Sciatic nerve (tissue), 2 donors: ENCODE measurements around the gene CHD6. TPM values are rescaled to one million over a fixed set of nuclear protein-coding genes. Genes with fewer than 3 reads are reported as not detected.
A peak's percentile ranks its signal among the peaks of the same experiment; 100 is the strongest.

Source experiments
- ATAC-seq: fragments of 200-7000 bp; cut with Tn5 transposase; one replicate; pipeline ENCODE4 v1.9.1; 2020; ENCODE audit warnings: mild to moderate bottlenecking, moderate library complexity
- DNase-seq: peaks from one replicate; pipeline ENCODE4 v3.0.0-alpha.2; 2020; ENCODE audit warnings: low spot score
- intact Hi-C: fragments of 100-400 bp; cut with DNase I; formaldehyde crosslinking; loops from one replicate; pipeline ENCODE4 v1.14.2; 2022
- total RNA-seq: library from RNA; stranded (reverse); fragmentation: NEBNext Ultra II Directional; extraction: Animal tissue kit (Norgen Biotek cat#: 25700); gene quantifications from one replicate; pipeline ENCODE4 v1.2.1, GENCODE V29; 2021
- donor health status: DM: no; HTN: no; CAD: no.
- donor health status: DM: no; HTN: no; CAD: no.

Gene CHD6
- total RNA-seq, 1 donor from 2014 or later, result 84.3 TPM

GRCh38 chr20:41367393-41367695 is 250.8 kb downstream of the CHD6 start:
- DNase-seq, result no peak
- intact Hi-C loops, result no loop called here
- no peak for ATAC-seq

GRCh38 chr20:41366546-41367392 is 251.4 kb downstream of the CHD6 start, which contains the start of gene EMILIN3:
Gene EMILIN3, minus strand, starts transcription at chr20:41366818. Its CDS starts 184 bp downstream, at chr20:41366634.
- ATAC-seq (peak; percentile 10), DNase-seq (no peak)
- intact Hi-C loops, result no loop called here

DNA sequence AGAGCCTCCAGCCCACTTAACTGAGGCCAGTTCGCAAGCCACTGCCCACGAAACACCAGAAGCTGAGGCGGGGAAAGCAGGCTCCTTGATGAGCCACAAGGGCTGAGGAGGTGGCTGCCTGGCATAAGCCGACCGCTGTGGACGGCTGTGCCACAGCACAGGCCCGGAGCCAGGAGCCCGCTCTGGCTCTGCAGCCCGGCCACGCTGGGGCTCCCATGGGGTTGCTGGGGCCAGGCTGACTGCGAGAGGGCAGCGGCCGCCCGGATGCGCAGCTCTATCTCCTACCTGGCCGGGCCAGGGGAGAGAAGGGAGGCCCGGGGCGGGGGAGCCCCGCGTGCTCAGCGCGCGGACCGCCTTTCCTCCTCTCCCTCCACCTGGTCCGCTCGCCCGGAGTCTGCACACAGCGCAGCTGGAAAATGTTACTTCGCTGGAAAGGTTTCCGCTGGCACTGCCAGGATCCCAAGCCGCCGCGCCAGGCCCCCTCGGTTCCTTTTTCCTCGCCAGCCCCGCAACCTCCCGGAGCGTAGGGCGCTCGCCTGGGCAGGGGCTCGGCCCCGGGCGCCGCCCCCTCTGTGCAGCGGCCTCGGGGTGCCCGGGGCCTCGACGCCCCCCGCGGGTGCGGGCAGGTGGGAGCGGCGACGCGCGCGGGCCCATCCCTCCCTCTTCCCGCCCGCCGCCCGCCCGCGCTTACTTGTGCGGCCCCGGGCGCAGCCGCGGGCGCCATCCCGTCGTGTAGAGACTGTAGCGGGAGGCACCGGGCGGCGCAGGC is 252.2 kb downstream of the CHD6 start:
- DNase-seq (no peak), ATAC-seq (peak; percentile 32)
- intact Hi-C loops, result no loop called here

DNA sequence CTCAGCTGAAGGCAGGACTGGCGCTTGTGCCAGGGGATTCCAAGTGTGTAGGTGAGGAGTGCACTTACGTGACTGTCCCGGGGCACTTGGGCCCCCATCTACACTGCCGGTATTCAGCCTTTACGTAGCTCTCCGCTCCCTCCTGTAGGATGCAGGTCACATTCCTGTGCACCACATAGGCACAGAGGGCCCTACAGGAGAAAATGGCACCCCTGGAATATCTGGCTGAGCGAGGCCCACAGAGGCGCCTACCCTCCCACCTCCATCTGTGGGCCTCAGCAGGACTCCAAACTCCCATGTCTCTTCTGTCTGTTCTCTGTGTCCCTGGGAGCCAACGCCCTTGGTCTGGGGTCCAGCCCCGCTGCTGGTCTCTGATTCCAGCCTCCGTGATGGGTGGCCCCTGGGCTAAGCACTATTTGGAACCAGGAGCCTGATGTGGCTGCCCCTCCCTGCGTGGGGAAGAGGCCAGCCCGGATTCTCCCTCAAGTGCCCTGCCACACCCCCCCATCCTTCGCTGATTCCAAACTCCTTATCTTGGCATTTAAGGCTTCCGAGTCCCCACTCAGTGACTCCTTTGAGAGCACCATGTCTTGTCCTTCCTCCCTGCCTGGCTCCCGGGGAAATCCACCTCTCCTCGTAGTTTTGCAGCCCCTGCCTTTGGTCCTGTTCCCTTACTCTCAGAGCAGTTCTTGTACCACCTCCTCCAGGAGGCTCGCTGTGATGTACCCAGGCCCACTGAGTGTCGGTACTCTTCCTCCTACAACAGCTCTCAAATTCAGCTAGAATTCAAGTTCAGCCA is 253.0 kb downstream of the CHD6 start:
- no peak for ATAC-seq
- no peak for DNase-seq
- intact Hi-C loops, result no loop called here

DNA sequence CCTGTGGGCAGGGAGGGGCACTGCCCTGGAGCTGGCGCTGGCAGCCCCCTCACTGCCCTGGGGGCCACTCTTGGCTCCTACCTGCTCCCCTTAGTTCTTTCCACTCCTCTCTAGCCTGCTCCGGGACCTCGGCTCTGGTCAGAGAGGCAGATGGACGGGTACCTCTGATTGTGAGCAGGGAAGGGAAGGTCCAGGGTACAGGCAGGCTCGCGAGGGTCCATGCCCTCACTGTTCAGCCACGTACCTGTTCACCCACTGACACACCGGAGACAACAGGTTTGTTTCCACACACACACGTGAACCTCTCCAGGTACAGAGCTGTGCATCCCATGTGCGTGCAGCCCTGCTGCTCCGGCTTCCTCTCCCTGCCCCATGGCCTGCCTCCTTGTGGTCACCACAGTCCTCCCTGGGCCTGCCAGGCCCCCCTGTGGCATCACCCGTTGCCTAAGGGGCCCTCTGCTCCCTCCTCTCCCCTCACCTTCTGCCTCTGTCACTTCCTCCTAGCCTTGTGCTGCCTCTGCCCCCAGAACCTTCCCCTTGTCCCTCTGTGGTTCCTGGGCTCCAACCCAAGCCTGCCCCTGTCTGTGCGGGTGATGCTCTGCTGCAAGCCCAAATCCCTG is 253.8 kb downstream of the CHD6 start:
- ATAC-seq (no peak), DNase-seq (no peak)
- intact Hi-C loops, result no loop called here

DNA sequence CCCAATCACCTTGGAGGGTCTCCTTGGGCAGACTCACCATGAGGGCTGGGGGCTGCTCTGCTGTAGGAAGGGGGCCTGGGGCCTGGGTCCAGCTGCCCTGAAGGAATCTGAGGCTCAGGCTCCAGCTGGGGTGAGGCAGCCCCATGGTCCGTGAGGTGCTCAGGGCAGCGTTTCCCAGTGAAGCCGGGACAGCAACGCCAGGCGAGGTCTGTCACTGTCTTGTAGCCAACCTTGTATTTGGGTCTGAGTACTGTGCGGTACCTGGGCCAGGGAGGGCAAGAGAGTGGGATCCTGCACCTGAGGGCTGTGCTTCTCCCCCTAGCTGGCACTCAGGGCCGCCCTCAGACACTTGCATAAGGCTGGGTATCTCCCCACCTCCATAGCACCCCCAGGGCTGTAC is 254.6 kb downstream of the CHD6 start:
- ATAC-seq, result no peak
- no peak for DNase-seq
- intact Hi-C loops, result no loop called here

- DNase-seq, result no peak
- ATAC-seq, result no peak
- intact Hi-C loops, result no loop called here
Observed at GRCh38 chr20:41362748-41363140, 255.4 kb downstream of the CHD6 start.

- DNase-seq (no peak), ATAC-seq (no peak)
- intact Hi-C loops, result no loop called here
Observed at GRCh38 chr20:41361757-41362747, 256.1 kb downstream of the CHD6 start.

- no peak for ATAC-seq
Observed at GRCh38 chr20:41360831-41361756, 257.1 kb downstream of the CHD6 start.

GRCh38 chr20:41359541-41360011 is 258.6 kb downstream of the CHD6 start:
- ATAC-seq, result no peak
- DNase-seq, result no peak
- intact Hi-C loops, result no loop called here

More at GRCh38 chr20:41360831-41361756, 257.1 kb downstream of the CHD6 start:
- intact Hi-C loops, result no loop called here
- no peak for DNase-seq

- ATAC-seq, result no peak
- no peak for DNase-seq
- intact Hi-C loops, result no loop called here
Observed at GRCh38 chr20:41358717-41359116, 259.5 kb downstream of the CHD6 start.

- intact Hi-C loops, result no loop called here
- ATAC-seq, result no peak
- no peak for DNase-seq
Observed at GRCh38 chr20:41358230-41358629, 259.9 kb downstream of the CHD6 start.

DNA sequence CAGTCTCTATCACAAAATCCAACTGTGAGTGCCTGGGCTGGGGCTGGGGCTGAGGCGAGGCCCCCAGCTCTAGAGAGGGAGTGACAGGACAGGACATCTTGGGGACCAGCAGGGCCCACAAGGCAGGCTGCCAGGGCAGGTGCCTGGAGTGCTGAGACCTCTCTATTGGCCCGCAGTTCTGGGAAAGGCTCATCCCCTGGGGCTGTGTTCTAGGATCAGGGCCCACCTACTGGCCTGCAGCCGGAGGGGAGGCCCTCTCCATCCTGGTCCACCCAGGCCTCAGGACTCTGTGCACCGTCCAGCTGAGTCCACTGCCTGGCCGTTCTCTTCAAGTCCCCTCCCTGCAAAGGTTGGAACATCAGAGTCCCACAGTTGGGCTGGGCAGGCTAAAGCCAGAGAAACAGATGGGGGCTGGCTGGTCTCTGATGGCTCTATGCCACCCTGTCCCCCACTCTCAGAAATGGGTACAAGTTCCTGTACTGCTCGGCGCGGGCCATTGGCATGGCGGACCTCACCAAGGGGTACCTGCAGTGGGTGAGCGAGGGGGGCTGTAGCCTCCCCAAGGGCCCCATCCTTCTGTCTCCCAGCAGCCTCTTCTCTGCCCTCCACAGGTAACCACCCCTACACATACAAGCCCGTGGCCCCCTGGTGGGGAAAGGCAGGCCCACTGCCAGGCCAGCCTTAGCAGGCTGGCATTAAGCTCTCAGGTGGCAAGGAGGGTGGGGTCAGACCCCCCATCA is 260.6 kb downstream of the CHD6 start:
- ATAC-seq (peak; percentile 54), DNase-seq (no peak)
- intact Hi-C loops, result no loop called here

- ATAC-seq (peak; percentile 8), DNase-seq (no peak)
- intact Hi-C loops, result no loop called here
Observed at GRCh38 chr20:41356951-41357350, 261.2 kb downstream of the CHD6 start.

- intact Hi-C loops, result no loop called here
- no peak for DNase-seq
- no peak for ATAC-seq
Observed at GRCh38 chr20:41355598-41356203, 262.5 kb downstream of the CHD6 start.

GRCh38 chr20:41355192-41355591 is 263.0 kb downstream of the CHD6 start:
- intact Hi-C loops, result no loop called here
- DNase-seq (no peak), ATAC-seq (no peak)
